ENCODE measurements around the gene ITGA7.

ITGA7 gene

GRCh38 chr12:55700255-55701018, 7.3 kb downstream of the ITGA7 start:
- no peak for TF ChIP-seq JUND (IDR thresholded peaks at IDR 0.05; ENCODE audit: low read depth)
- no peak for DNase-seq (ENCODE audit: low read depth in 1 of 2, low spot score in 1 of 2)
- in situ Hi-C loops (cut with HindIII; ENCODE audit: low pct_unique_long_range_greater_than_20kb, low sequenced_read_pairs), result no loop called here

- no peak for TF ChIP-seq JUND (IDR thresholded peaks at IDR 0.05; ENCODE audit: low read depth)
- in situ Hi-C loops (cut with HindIII; ENCODE audit: low pct_unique_long_range_greater_than_20kb, low sequenced_read_pairs), result no loop called here
- DNase-seq (ENCODE audit: low read depth in 1 of 2, low spot score in 1 of 2), result no peak
These were observed 8.1 kb downstream of the ITGA7 start for GRCh38 chr12:55699471-55700055.

GRCh38 chr12:55698965-55699364, 8.7 kb downstream of the ITGA7 start:
- no peak for TF ChIP-seq JUND (IDR thresholded peaks at IDR 0.05; ENCODE audit: low read depth)
- DNase-seq (ENCODE audit: low read depth in 1 of 2, low spot score in 1 of 2), result no peak
- in situ Hi-C loops (cut with HindIII; ENCODE audit: low pct_unique_long_range_greater_than_20kb, low sequenced_read_pairs), result no loop called here

- no peak for DNase-seq (ENCODE audit: low read depth in 1 of 2, low spot score in 1 of 2)
- in situ Hi-C loops (cut with HindIII; ENCODE audit: low pct_unique_long_range_greater_than_20kb, low sequenced_read_pairs), result no loop called here
- TF ChIP-seq JUND (IDR thresholded peaks at IDR 0.05; ENCODE audit: low read depth), result no peak
These were observed 9.3 kb downstream of the ITGA7 start for GRCh38 chr12:55698241-55698955.

- in situ Hi-C loops (cut with HindIII; ENCODE audit: low pct_unique_long_range_greater_than_20kb, low sequenced_read_pairs), result no loop called here
- DNase-seq (ENCODE audit: low read depth in 1 of 2, low spot score in 1 of 2), result no peak
- no peak for TF ChIP-seq JUND (IDR thresholded peaks at IDR 0.05; ENCODE audit: low read depth)
These were observed 10.0 kb downstream of the ITGA7 start for GRCh38 chr12:55697686-55698085.

- TF ChIP-seq JUND (IDR thresholded peaks at IDR 0.05; ENCODE audit: low read depth), result no peak
- DNase-seq (ENCODE audit: low read depth in 1 of 2, low spot score in 1 of 2), result no peak
- in situ Hi-C loops (cut with HindIII; ENCODE audit: low pct_unique_long_range_greater_than_20kb, low sequenced_read_pairs), result no loop called here
These were observed 10.8 kb downstream of the ITGA7 start for GRCh38 chr12:55696796-55697462.

GRCh38 chr12:55696141-55696540, 11.6 kb downstream of the ITGA7 start:
- TF ChIP-seq JUND (IDR thresholded peaks at IDR 0.05; ENCODE audit: low read depth), result no peak
- no peak for DNase-seq (ENCODE audit: low read depth in 1 of 2, low spot score in 1 of 2)
- in situ Hi-C loops (cut with HindIII; ENCODE audit: low pct_unique_long_range_greater_than_20kb, low sequenced_read_pairs), result no loop called here

GRCh38 chr12:55695349-55695748, 12.4 kb downstream of the ITGA7 start:
- DNase-seq (ENCODE audit: low read depth in 1 of 2, low spot score in 1 of 2), result no peak
- TF ChIP-seq JUND (IDR thresholded peaks at IDR 0.05; ENCODE audit: low read depth), result no peak
- in situ Hi-C loops (cut with HindIII; ENCODE audit: low pct_unique_long_range_greater_than_20kb, low sequenced_read_pairs), result no loop called here

- in situ Hi-C loops (cut with HindIII; ENCODE audit: low pct_unique_long_range_greater_than_20kb, low sequenced_read_pairs), result no loop called here
- no peak for DNase-seq (ENCODE audit: low read depth in 1 of 2, low spot score in 1 of 2)
- no peak for TF ChIP-seq JUND (IDR thresholded peaks at IDR 0.05; ENCODE audit: low read depth)
These were observed 13.1 kb downstream of the ITGA7 start for GRCh38 chr12:55694651-55695050.

- DNase-seq (ENCODE audit: low read depth in 1 of 2, low spot score in 1 of 2), result no peak
- in situ Hi-C loops (cut with HindIII; ENCODE audit: low pct_unique_long_range_greater_than_20kb, low sequenced_read_pairs), result no loop called here
- TF ChIP-seq JUND (IDR thresholded peaks at IDR 0.05; ENCODE audit: low read depth), result no peak
These were observed 13.6 kb downstream of the ITGA7 start for GRCh38 chr12:55694188-55694515.

GRCh38 chr12:55693323-55694187, 14.1 kb downstream of the ITGA7 start:
- DNase-seq (ENCODE audit: low read depth in 1 of 2, low spot score in 1 of 2), result no peak
- no peak for TF ChIP-seq JUND (IDR thresholded peaks at IDR 0.05; ENCODE audit: low read depth)
- in situ Hi-C loops (cut with HindIII; ENCODE audit: low pct_unique_long_range_greater_than_20kb, low sequenced_read_pairs), result no loop called here

All from T47D (cell line).